ENCODE results near the gene ADGRG6.

Gene ADGRG6

DNA sequence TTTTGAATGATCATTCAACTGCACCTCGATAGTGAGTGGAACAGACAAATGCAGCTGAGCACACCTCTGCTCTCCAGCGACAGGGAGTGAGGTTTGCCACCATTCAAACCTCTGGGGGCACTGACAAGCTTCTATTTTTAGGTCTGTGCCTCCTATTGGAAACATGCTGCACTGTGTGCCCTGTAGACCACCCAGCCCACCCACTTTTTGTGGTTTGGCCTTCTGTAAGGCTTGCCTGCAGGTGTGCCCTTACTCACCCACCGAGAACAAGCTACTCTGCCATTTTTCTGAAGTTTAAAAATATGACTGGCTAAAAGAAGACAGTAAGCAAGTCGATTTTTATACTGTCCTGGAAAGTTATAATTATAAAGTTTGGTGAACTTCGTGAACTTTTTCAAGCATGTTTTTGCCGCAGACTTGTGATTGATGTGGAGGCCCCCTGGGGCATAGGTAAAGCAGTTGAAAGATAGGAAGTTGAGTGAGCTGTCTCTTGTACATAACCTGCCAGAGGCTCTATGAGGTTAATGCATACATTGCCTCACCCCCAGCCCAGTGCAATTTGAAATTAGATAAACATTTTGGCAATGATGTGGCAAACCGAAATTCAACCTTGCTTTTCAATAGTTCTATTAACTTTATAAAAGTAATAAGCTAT lies 53.8 kb downstream of the ADGRG6 start:
- Histone ChIP-seq H3K4me3 (ENCODE audit: low read length) (no peak overlapping the region), H3K4me2 (ENCODE audit: low read depth, low read length) (no peak overlapping the region), H3K9me3 (replicated peaks; ENCODE audit: insufficient read depth, low read length) (no peaks in the 10 kb centered on the region), H3K27me3 (replicated peaks; ENCODE audit: insufficient read depth, low read length) (no peaks in the 10 kb centered on the region), H3K36me3 (replicated peaks; ENCODE audit: insufficient read depth, low read length) (no peaks in the 10 kb centered on the region), H2AFZ (ENCODE audit: low read length) (no peak overlapping the region), H3F3A (ENCODE audit: insufficient read depth, low read length) (no peaks in the 10 kb centered on the region), H3K9me2 (replicated peaks; ENCODE audit: insufficient read depth, low read length) (no peaks in the 10 kb centered on the region), H4K20me1 (ENCODE audit: insufficient read depth, low read length) (no peaks in the 10 kb centered on the region), H3K4me1 (ENCODE audit: low read length) (no peaks in the 10 kb centered on the region), H3K9ac (ENCODE audit: low read length) (no peak overlapping the region), H3K79me2 (ENCODE audit: low read length) (no peaks in the 10 kb centered on the region), H3K27ac (ENCODE audit: low read length) (no peak overlapping the region)
- no peak for DNase-seq
- TF ChIP-seq EZH2 (optimal IDR thresholded peaks at IDR 0.05; ENCODE audit: low read depth, low read length), result no peak
- no peak for TF ChIP-seq EZH2phosphoT487 (IDR thresholded peaks at IDR 0.05; ENCODE audit: low read length)
- TF ChIP-seq, protein P1, sequence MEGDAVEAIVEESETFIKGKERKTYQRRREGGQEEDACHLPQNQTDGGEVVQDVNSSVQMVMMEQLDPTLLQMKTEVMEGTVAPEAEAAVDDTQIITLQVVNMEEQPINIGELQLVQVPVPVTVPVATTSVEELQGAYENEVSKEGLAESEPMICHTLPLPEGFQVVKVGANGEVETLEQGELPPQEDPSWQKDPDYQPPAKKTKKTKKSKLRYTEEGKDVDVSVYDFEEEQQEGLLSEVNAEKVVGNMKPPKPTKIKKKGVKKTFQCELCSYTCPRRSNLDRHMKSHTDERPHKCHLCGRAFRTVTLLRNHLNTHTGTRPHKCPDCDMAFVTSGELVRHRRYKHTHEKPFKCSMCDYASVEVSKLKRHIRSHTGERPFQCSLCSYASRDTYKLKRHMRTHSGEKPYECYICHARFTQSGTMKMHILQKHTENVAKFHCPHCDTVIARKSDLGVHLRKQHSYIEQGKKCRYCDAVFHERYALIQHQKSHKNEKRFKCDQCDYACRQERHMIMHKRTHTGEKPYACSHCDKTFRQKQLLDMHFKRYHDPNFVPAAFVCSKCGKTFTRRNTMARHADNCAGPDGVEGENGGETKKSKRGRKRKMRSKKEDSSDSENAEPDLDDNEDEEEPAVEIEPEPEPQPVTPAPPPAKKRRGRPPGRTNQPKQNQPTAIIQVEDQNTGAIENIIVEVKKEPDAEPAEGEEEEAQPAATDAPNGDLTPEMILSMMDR (IDR thresholded peaks at IDR 0.05; ENCODE audit: low read length), result no peak

DNA sequence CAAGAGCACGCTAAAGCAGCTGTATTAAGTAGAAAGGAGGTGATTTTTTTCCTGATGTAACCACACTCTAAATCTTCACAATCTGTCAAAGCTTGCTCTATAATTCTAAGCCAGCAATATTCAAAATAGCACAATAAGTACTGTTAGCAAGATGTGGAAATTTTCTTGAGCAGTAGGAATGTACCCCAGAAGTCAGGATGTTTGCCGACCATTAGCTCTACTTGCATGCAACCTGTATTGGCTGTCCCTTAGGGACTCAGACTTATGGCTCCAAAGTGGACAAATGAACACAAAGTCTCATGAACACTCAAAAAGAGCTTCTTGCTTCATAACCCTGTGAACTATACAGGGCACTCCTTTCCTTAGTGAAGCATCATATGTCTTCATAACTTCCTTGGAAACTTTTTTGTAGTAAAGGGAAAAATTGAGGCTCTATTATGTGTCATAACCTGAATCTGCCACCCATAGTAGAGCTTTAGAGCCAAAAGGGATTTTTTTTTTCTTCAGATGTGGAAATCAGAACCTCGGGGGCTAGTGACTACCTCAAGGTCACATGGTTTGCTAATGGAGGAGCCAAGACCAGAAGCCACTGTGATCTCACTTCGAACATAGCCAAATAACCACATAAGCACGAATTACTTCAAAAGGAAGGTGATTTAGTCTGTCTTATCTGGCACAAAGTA lies 54.5 kb downstream of the ADGRG6 start:
- Histone ChIP-seq H3K27me3 (replicated peaks; ENCODE audit: insufficient read depth, low read length) (no peaks in the 10 kb centered on the region), H3K9ac (ENCODE audit: low read length) (no peak overlapping the region), H4K20me1 (ENCODE audit: insufficient read depth, low read length) (no peaks in the 10 kb centered on the region), H3K4me1 (ENCODE audit: low read length) (no peaks in the 10 kb centered on the region), H3K27ac (ENCODE audit: low read length) (no peak overlapping the region), H3F3A (ENCODE audit: insufficient read depth, low read length) (no peaks in the 10 kb centered on the region), H3K4me3 (ENCODE audit: low read length) (no peak overlapping the region), H3K4me2 (ENCODE audit: low read depth, low read length) (no peak overlapping the region), H3K9me2 (replicated peaks; ENCODE audit: insufficient read depth, low read length) (no peaks in the 10 kb centered on the region), H2AFZ (ENCODE audit: low read length) (no peak overlapping the region), H3K79me2 (ENCODE audit: low read length) (no peaks in the 10 kb centered on the region), H3K9me3 (replicated peaks; ENCODE audit: insufficient read depth, low read length) (no peaks in the 10 kb centered on the region), H3K36me3 (replicated peaks; ENCODE audit: insufficient read depth, low read length) (no peaks in the 10 kb centered on the region)
- no peak for DNase-seq
- TF ChIP-seq, protein P1 (IDR thresholded peaks at IDR 0.05; ENCODE audit: low read length), result no peak
- TF ChIP-seq EZH2 (optimal IDR thresholded peaks at IDR 0.05; ENCODE audit: low read depth, low read length), result no peak
- TF ChIP-seq EZH2phosphoT487 (IDR thresholded peaks at IDR 0.05; ENCODE audit: low read length), result no peak

DNA sequence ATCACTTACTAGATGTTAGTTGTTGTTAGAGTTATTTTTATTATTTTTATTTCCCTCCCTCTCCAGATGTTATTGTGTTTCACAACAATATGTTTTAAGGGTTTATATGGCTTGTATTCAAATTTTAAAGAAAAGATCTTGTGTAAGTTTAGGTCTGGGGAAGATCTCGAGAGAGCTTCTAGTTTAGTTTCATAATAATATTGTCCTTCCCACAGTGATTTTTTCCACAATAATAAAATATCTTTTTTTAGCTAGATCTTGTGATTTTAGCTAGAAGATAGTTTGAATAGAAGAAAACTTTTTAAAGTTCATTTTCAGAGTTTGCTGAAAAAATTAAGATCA lies 55.0 kb downstream of the ADGRG6 start:
- H3K9ac ChIP-seq (ENCODE audit: low read length), result no peak overlapping the region
- no peaks in the 10 kb centered on the region for H3F3A ChIP-seq (ENCODE audit: insufficient read depth, low read length)
- DNase-seq, result no peak
- H3K4me2 ChIP-seq (ENCODE audit: low read depth, low read length), result no peak overlapping the region
- no peaks in the 10 kb centered on the region for H3K9me3 ChIP-seq (replicated peaks; ENCODE audit: insufficient read depth, low read length)
- H3K4me3 ChIP-seq (ENCODE audit: low read length), result no peak overlapping the region
- H3K36me3 ChIP-seq (replicated peaks; ENCODE audit: insufficient read depth, low read length), result no peaks in the 10 kb centered on the region
- H4K20me1 ChIP-seq (ENCODE audit: insufficient read depth, low read length), result no peaks in the 10 kb centered on the region
- H3K27ac ChIP-seq (ENCODE audit: low read length), result no peak overlapping the region
- H3K9me2 ChIP-seq (replicated peaks; ENCODE audit: insufficient read depth, low read length), result no peaks in the 10 kb centered on the region
- no peak overlapping the region for H2AFZ ChIP-seq (ENCODE audit: low read length)
- TF ChIP-seq, protein P1 (IDR thresholded peaks at IDR 0.05; ENCODE audit: low read length), result no peak
- TF ChIP-seq EZH2 (optimal IDR thresholded peaks at IDR 0.05; ENCODE audit: low read depth, low read length), result no peak
- TF ChIP-seq EZH2phosphoT487 (IDR thresholded peaks at IDR 0.05; ENCODE audit: low read length), result no peak
- H3K27me3 ChIP-seq (replicated peaks; ENCODE audit: insufficient read depth, low read length), result no peaks in the 10 kb centered on the region
- H3K79me2 ChIP-seq (ENCODE audit: low read length), result no peaks in the 10 kb centered on the region
- no peaks in the 10 kb centered on the region for H3K4me1 ChIP-seq (ENCODE audit: low read length)

Measured in MM.1S (cell line).